Measurements from ENCODE around the gene ATP11C.
"Not testable (repeated sequence)": the region's sequence is repeated elsewhere in the genome, so short reads cannot be mapped to it uniquely, and the experiment has no call there.

The ATP11C gene

GRCh38 chrX:139932901-139933796, at the start of gene ATP11C:
TSS of gene ATP11C (minus strand) at chrX:139933053. CDS start at chrX:139932042, 1,011 bp downstream.
- peak; percentile 70 for DNase-seq (ENCODE audit: low read depth)

- DNase-seq (ENCODE audit: low read depth): no peak
These were observed 41.6 kb upstream of the ATP11C start for GRCh38 chrX:139974471-139974870.

GRCh38 chrX:139972629-139973624, 40.1 kb upstream of the ATP11C start:
- DNase-seq (ENCODE audit: low read depth): no peak

GRCh38 chrX:139972113-139972512, 39.3 kb upstream of the ATP11C start:
- no peak for DNase-seq (ENCODE audit: low read depth)

- DNase-seq (ENCODE audit: low read depth): no peak
These were observed 38.5 kb upstream of the ATP11C start for GRCh38 chrX:139971394-139971749.

- no peak for DNase-seq (ENCODE audit: low read depth)
These were observed 36.4 kb upstream of the ATP11C start for GRCh38 chrX:139969286-139969685.

- no peak for DNase-seq (ENCODE audit: low read depth)
These were observed 34.9 kb upstream of the ATP11C start for GRCh38 chrX:139967750-139968149.

GRCh38 chrX:139967300-139967699, 34.4 kb upstream of the ATP11C start:
- DNase-seq (ENCODE audit: low read depth): no peak

- DNase-seq (ENCODE audit: low read depth): not testable (repeated sequence)
These were observed 33.3 kb upstream of the ATP11C start for GRCh38 chrX:139966159-139966558.

- no peak for DNase-seq (ENCODE audit: low read depth)
These were observed 32.6 kb upstream of the ATP11C start, which contains the start of gene CXorf66 for GRCh38 chrX:139965421-139965820. TSS of gene CXorf66 (minus strand) at chrX:139965521. CDS start at chrX:139965496, 25 bp downstream.

- not testable (repeated sequence) for DNase-seq (ENCODE audit: low read depth)
These were observed 28.2 kb upstream of the ATP11C start for GRCh38 chrX:139961091-139961490.

- DNase-seq (ENCODE audit: low read depth): no peak
These were observed 16.9 kb upstream of the ATP11C start for GRCh38 chrX:139949703-139950102.

- no peak for DNase-seq (ENCODE audit: low read depth)
These were observed 12.2 kb upstream of the ATP11C start for GRCh38 chrX:139945075-139945474.

GRCh38 chrX:139936259-139936658, 3.4 kb upstream of the ATP11C start:
- DNase-seq (ENCODE audit: low read depth): no peak

GRCh38 chrX:139933904-139934303, 1.1 kb upstream of the ATP11C start:
- DNase-seq (ENCODE audit: low read depth): no peak

GRCh38 chrX:139932073-139932900, 566 bp downstream of the ATP11C start:
- peak; percentile 32 for DNase-seq (ENCODE audit: low read depth)

- no peak for DNase-seq (ENCODE audit: low read depth)
These were observed 1.2 kb downstream of the ATP11C start for GRCh38 chrX:139931646-139932072.

GRCh38 chrX:139930916-139931645, 1.8 kb downstream of the ATP11C start:
- no peak for DNase-seq (ENCODE audit: low read depth)

GRCh38 chrX:139930401-139930800, 2.5 kb downstream of the ATP11C start:
- no peak for DNase-seq (ENCODE audit: low read depth)

GRCh38 chrX:139929876-139930275, 3.0 kb downstream of the ATP11C start:
- no peak for DNase-seq (ENCODE audit: low read depth)

- no peak for DNase-seq (ENCODE audit: low read depth)
These were observed 8.2 kb downstream of the ATP11C start for GRCh38 chrX:139924696-139925095.

All from T-helper 22 cell (primary cell).